PC-3 (cell line): ENCODE measurements around the gene OR2T5.
"Not testable (repeated sequence)": the region's sequence is repeated elsewhere in the genome, so short reads cannot be mapped to it uniquely, and the experiment has no call there.

ENCODE experiments used
- CTCF ChIP-seq: fragments of 300-600 bp; sonication (generic); conservative IDR thresholded peaks from 2 replicates; pipeline ENCODE4 v1.5.1; 2017; ENCODE audit warnings: antibody characterized with exemption, low read depth, mild to moderate bottlenecking, low read length
- EZH2 ChIP-seq: fragments of 300-600 bp; sonication (generic); IDR thresholded peaks from one replicate; pipeline ENCODE4 v1.6.1; 2017; ENCODE audit warnings: antibody characterized with exemption, mild to moderate bottlenecking, low read length; ENCODE audit not compliant: unreplicated experiment

- not testable (repeated sequence) for TF ChIP-seq CTCF, EZH2
These were observed 45.7 kb upstream of the OR2T5 start for GRCh38 chr1:248442500-248443277.
